Measurements from ENCODE around the gene IFT122.

DNA sequence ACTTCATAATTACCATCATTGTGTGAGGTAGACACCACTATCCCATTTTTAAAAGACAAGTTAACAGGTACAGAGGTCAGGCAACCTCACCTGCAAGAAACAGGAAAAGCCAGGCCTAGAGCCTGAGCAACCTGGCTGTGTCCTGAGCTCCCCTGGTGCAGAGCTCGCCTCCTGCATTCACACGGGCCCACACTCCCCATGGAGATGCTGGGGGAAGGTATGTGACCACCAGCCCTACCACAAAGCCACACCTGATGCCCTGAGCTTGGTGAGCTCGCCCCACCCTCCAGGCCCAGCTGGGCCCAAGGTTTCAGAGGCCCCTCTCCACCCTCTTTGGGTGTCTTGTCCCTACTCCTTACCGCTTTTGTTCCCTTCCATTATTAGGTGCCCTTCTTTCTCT is 10.4 kb upstream of the IFT122 start:
- TF ChIP-seq, protein P1, sequence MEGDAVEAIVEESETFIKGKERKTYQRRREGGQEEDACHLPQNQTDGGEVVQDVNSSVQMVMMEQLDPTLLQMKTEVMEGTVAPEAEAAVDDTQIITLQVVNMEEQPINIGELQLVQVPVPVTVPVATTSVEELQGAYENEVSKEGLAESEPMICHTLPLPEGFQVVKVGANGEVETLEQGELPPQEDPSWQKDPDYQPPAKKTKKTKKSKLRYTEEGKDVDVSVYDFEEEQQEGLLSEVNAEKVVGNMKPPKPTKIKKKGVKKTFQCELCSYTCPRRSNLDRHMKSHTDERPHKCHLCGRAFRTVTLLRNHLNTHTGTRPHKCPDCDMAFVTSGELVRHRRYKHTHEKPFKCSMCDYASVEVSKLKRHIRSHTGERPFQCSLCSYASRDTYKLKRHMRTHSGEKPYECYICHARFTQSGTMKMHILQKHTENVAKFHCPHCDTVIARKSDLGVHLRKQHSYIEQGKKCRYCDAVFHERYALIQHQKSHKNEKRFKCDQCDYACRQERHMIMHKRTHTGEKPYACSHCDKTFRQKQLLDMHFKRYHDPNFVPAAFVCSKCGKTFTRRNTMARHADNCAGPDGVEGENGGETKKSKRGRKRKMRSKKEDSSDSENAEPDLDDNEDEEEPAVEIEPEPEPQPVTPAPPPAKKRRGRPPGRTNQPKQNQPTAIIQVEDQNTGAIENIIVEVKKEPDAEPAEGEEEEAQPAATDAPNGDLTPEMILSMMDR (IDR thresholded peaks at IDR 0.05) = no peak
- no peak for TF ChIP-seq NR3C1 (IDR thresholded peaks at IDR 0.05)
